Stomach (tissue), 4 donors: ENCODE results near the gene SSTR1.

Experiments
- POLR2A ChIP-seq, 4 donors: fragments of 450-650 bp; IDR thresholded peaks; one replicate each; pipeline ENCODE4 v1.6.1; 2016; ENCODE audit warnings: antibody characterized with exemption in 4 of 4, control low read depth in 2 of 4, mild to moderate bottlenecking in 1 of 4, moderate library complexity in 1 of 4
- POLR2AphosphoS5 ChIP-seq, 3 donors: sonication (generic); formaldehyde crosslinking; IDR thresholded peaks; one replicate each; pipeline ENCODE4 v1.6.1; 2016; ENCODE audit warnings: antibody characterized with exemption in 3 of 3

GRCh38 chr14:38255673-38256532, 48.2 kb downstream of the SSTR1 start, which contains the start of gene CLEC14A:
- TF ChIP-seq POLR2AphosphoS5 (IDR thresholded peaks at IDR 0.05) (no peak), POLR2A (IDR thresholded peaks at IDR 0.05) (no peak)
